ENCODE measurements around the gene PNLDC1. TPM values are rescaled to one million over a fixed set of nuclear protein-coding genes. Genes with fewer than 3 reads are reported as not detected.
A peak's percentile ranks its signal among the peaks of the same experiment; 100 is the strongest.

Gene PNLDC1
- total and polyA plus RNA-seq, 9 of the 15 experiments (the other 6 are each of a cell fraction or from before 2014, with no cell fraction given) = 0.12 TPM; not detected in 8

- TF ChIP-seq FOXP4 (CRISPR knock-in tag; IDR thresholded peaks at IDR 0.05; ENCODE audit: borderline replicate concordance) = 0 out of 2 replicates have a peak, but pooled peaks have one; percentile 51
- no peak for TF ChIP-seq MYNN (IDR thresholded peaks at IDR 0.05)
- TF ChIP-seq MYNN (CRISPR knock-in tag; IDR thresholded peaks at IDR 0.05) = no peak
- no peak for TF ChIP-seq TEAD2 (tag; IDR thresholded peaks at IDR 0.05)
- TF ChIP-seq ZNF766 (CRISPR knock-in tag; conservative IDR thresholded peaks at IDR 0.05) = no peak; the same call in 1 of the 2 replicates
- no peak for TF ChIP-seq REST (IDR thresholded peaks at IDR 0.05; ENCODE audit: borderline replicate concordance)
- TF ChIP-seq REST (CRISPR knock-in tag; IDR thresholded peaks at IDR 0.05; ENCODE audit: low read depth) = peak; percentile 56; the same call in 1 of the 2 replicates
- TF ChIP-seq NFIX (CRISPR knock-in tag; IDR thresholded peaks at IDR 0.05; ENCODE audit: low read depth) = no peak
- no peak for TF ChIP-seq SMARCE1 (IDR thresholded peaks at IDR 0.05)
- no peak for TF ChIP-seq DNMT1 (IDR thresholded peaks at IDR 0.05)
- TF ChIP-seq RBFOX2 (IDR thresholded peaks at IDR 0.05; ENCODE audit: low read depth, low read length) = peak; percentile 61
- TF ChIP-seq MAFK (IDR thresholded peaks at IDR 0.05; ENCODE audit: low read length) = no peak
- no peak for TF ChIP-seq RBM15 (IDR thresholded peaks at IDR 0.05; ENCODE audit: insufficient read depth, low read length)
- TF ChIP-seq CBFB (CRISPR knock-in tag; IDR thresholded peaks at IDR 0.05) = no peak; the same call in 1 of the 2 replicates
- TF ChIP-seq MBD2 (IDR thresholded peaks at IDR 0.05; ENCODE audit: borderline replicate concordance, low read depth) = peak; percentile 97
- TF ChIP-seq TCF7L2 (IDR thresholded peaks at IDR 0.05; ENCODE audit: low read depth, low read length) = no peak
- no peak; the same call in 1 of the 2 replicates for TF ChIP-seq USF2 (CRISPR knock-in tag; IDR thresholded peaks at IDR 0.05)
Measured at GRCh38 chr6:159790149-159790955, 9.7 kb upstream of the PNLDC1 start, which contains the start of gene MRPL18 (continued).
